Vagina (tissue), 2 donors: ENCODE data around the gene VPS33A. TPM values are rescaled to one million over a fixed set of nuclear protein-coding genes. Genes with fewer than 3 reads are reported as not detected.

Experiments used
- DNase-seq, 2 donors: peaks; one replicate each; pipeline ENCODE4 v3.0.0-alpha.2; 2017; ENCODE audit errors: extremely low spot score in 2 of 2
- H3K27ac ChIP-seq: fragments of 200-600 bp; sonication (generic); one replicate; pipeline ENCODE4 v1.5.1; 2019
- H3K27me3 ChIP-seq: fragments of 200-600 bp; sonication (generic); one replicate; pipeline ENCODE4 v1.5.1; 2019
- H3K36me3 ChIP-seq, 2 donors: fragments of 200-600 bp; sonication (generic); one replicate each; pipeline ENCODE4 v1.5.1; 2017 to 2019
- H3K4me1 ChIP-seq: fragments of 200-600 bp; sonication (generic); one replicate; pipeline ENCODE4 v1.5.1; 2019
- H3K4me3 ChIP-seq, 2 donors: fragments of 200-600 bp; sonication (generic); 1 replicate in 1 of 2; 2 replicates in 1 of 2; pipeline ENCODE4 v1.5.1; 2016 to 2019
- H3K9me3 ChIP-seq: fragments of 200-600 bp; sonication (generic); one replicate; pipeline ENCODE4 v1.5.1; 2019
- CTCF ChIP-seq, 3 experiments: fragments of 450-650 bp in 2 of 3; fragments of 200-600 bp in 1 of 3; sonication (generic) in 1 of 3; IDR thresholded peaks; one replicate each; pipeline ENCODE4 v1.5.1; 2017 to 2019; ENCODE audit warnings: antibody characterized with exemption in 3 of 3, mild to moderate bottlenecking in 2 of 3, moderate library complexity in 2 of 3
- POLR2A ChIP-seq, 2 donors: fragments of 450-650 bp; IDR thresholded peaks; one replicate each; pipeline ENCODE4 v1.6.1; 2017; ENCODE audit warnings: antibody characterized with exemption in 2 of 2, mild to moderate bottlenecking in 2 of 2, moderate library complexity in 2 of 2
- POLR2AphosphoS5 ChIP-seq, 2 donors: sonication (generic); formaldehyde crosslinking; IDR thresholded peaks; one replicate each; pipeline ENCODE4 v1.9.0; 2017; ENCODE audit warnings: antibody characterized with exemption in 2 of 2, mild to moderate bottlenecking in 2 of 2, low read depth in 1 of 2; ENCODE audit not compliant: insufficient read depth in 1 of 2
- intact Hi-C: fragments of 100-400 bp; cut with DNase I; formaldehyde crosslinking; loops from one replicate; pipeline ENCODE4 v1.15.1; 2023
- total RNA-seq: library from RNA; depleted of rRNA; stranded (reverse); fragments of >200 nt; gene quantifications from one replicate; pipeline ENCODE4 v1.2.3, GENCODE V29; 2016

Gene VPS33A
- total RNA-seq, 1 donor from 2014 or later: 11.0 TPM

DNA sequence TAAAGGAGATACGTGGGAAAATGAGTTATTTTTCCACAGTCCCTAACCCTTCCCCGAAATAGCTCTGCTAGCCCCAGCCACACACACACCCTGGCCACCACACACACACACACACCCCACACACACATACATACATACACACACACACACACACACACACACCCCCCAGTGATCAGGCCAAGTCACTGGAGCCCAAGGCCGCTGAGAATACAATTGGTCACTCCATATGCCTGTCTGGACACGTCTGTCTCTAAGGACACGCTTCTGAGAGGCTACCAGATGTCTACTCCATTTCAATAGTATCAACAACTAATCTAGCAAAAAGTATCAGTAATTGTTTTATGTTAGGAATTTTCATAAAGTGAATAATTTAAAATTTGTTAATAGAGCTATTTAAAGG, 27.4 kb downstream of the VPS33A start:
- H3K4me1 ChIP-seq: no peaks in the 10 kb centered on the region
- no peak overlapping the region for H3K27ac ChIP-seq
- no peak for DNase-seq
- H3K36me3 ChIP-seq: peaks cover 3 to 44% of the 10 kb centered on the region in 2 donors
- H3K27me3 ChIP-seq: no peaks in the 10 kb centered on the region
- TF ChIP-seq POLR2A (IDR thresholded peaks at IDR 0.05) (no peak), CTCF (IDR thresholded peaks at IDR 0.05) (no peak), POLR2AphosphoS5 (IDR thresholded peaks at IDR 0.05; ENCODE audit: insufficient read depth in 1 of 2, low read depth in 1 of 2) (no peak)
- intact Hi-C loops: no loop called here
- H3K4me3 ChIP-seq: no peak overlapping the region
- H3K9me3 ChIP-seq: no peaks in the 10 kb centered on the region

DNA sequence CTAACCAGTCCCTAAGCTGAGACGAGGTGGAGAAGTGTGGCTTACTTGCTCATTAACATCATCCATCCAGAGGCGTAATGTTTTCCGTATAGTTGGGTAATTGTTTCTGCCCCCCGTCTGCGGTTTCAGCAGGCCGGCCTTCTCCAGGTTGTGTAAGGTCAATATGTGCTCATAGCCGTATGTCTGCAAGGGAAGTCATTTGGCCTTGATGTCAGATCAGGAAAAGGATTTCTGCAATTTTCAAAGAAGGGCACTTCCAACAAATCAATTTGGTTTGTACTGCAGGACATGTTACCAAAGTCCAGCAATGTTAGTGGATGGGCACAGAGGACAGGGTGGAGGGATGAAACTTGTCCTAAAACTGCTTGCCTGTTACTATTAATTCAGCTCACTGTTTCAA, 30.6 kb downstream of the VPS33A start:
- DNase-seq: no peak
- H3K36me3 ChIP-seq: peaks cover 3 to 55% of the 10 kb centered on the region in 2 donors
- TF ChIP-seq POLR2A (IDR thresholded peaks at IDR 0.05) (no peak), POLR2AphosphoS5 (IDR thresholded peaks at IDR 0.05; ENCODE audit: insufficient read depth in 1 of 2, low read depth in 1 of 2) (no peak), CTCF (IDR thresholded peaks at IDR 0.05) (no peak)

DNA sequence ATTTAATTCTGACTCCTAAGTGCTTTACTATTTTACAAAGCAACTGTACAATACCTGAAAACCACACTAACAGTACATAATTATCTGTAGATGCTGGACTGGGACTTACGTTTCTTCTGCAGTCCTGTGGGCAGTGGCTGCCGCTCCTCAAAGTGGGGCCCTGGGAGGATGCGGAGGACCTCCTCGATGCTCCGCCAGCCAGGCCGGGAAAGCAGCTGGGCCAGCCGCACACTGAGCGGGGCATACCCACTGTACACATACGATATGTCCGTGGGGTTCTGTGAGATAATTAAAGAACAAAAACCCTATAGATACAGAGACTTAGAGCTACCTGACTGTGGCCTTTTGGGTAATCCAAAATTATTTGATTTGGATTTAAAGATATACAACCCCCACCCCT, 33.6 kb downstream of the VPS33A start:
- intact Hi-C loops: no loop called here
- Histone ChIP-seq H3K4me3 (no peak overlapping the region), H3K9me3 (no peaks in the 10 kb centered on the region), H3K27me3 (no peaks in the 10 kb centered on the region), H3K36me3 (peaks cover 3 to 55% of the 10 kb centered on the region in 2 donors), H3K4me1 (no peaks in the 10 kb centered on the region), H3K27ac (no peak overlapping the region)
- TF ChIP-seq POLR2A (IDR thresholded peaks at IDR 0.05): no peak
- TF ChIP-seq POLR2AphosphoS5 (IDR thresholded peaks at IDR 0.05; ENCODE audit: insufficient read depth in 1 of 2, low read depth in 1 of 2): no peak
- no peak for TF ChIP-seq CTCF (IDR thresholded peaks at IDR 0.05)
- no peak for DNase-seq

More for the DNA sequence above, 30.6 kb downstream of the VPS33A start:
- no peak overlapping the region for H3K4me3 ChIP-seq
- no peak overlapping the region for H3K27ac ChIP-seq
- intact Hi-C loops: no loop called here
- no peaks in the 10 kb centered on the region for H3K9me3 ChIP-seq
- no peaks in the 10 kb centered on the region for H3K4me1 ChIP-seq
- no peaks in the 10 kb centered on the region for H3K27me3 ChIP-seq

DNA sequence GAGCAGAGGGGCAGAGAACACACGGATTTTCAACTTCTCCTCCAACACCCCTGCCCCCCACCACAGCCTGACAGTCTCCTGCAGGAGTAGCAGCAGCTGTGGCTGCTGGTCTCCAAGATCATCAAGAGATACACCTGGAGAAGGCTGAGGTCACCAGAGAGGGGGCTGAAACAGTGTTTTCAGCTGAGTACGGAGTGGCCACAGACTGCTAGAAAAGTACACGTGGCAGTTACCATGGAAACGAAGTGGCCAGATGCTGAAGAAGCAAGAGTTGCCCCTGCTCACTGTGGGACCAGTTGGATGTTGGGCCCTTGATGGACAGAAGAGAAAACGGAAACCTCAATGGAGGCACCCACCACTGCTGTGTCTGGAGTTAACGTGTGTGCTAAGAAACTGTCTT, 35.5 kb downstream of the VPS33A start:
- TF ChIP-seq POLR2A (IDR thresholded peaks at IDR 0.05): no peak
- TF ChIP-seq CTCF (IDR thresholded peaks at IDR 0.05): no peak
- TF ChIP-seq POLR2AphosphoS5 (IDR thresholded peaks at IDR 0.05; ENCODE audit: insufficient read depth in 1 of 2, low read depth in 1 of 2): no peak
- H3K4me1 ChIP-seq: peaks cover 9% of the 10 kb centered on the region
- peaks cover 3 to 42% of the 10 kb centered on the region in 2 donors for H3K36me3 ChIP-seq
- no peak overlapping the region for H3K27ac ChIP-seq
- no peak for DNase-seq
- H3K4me3 ChIP-seq: no peak overlapping the region
- H3K27me3 ChIP-seq: no peaks in the 10 kb centered on the region
- intact Hi-C loops: no loop called here
- no peaks in the 10 kb centered on the region for H3K9me3 ChIP-seq

DNA sequence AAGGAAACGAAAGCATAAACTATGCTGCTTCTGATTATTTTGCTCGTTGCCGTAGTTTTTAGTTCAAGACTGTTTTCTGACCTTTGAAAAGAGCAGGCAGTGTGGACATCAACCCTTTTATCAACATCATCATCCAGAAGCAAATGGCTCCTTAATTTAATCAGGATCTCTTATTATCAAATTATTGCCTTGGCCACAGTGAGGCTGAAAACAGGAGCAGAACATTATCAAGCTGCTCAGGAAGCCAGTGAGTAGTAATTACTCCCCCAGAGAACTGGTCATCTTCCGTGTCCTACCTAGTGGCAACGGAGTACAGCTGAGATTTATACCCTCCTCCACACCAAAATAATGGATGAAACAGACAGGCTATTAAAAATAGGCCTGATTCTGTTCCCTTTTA, 38.2 kb downstream of the VPS33A start:
- DNase-seq: no peak
- intact Hi-C loops: no loop called here
- H3K36me3 ChIP-seq: peaks cover 0 to 28% of the 10 kb centered on the region in 2 donors
- no peak overlapping the region for H3K4me3 ChIP-seq
- H3K27me3 ChIP-seq: no peaks in the 10 kb centered on the region
- no peak overlapping the region for H3K27ac ChIP-seq
- TF ChIP-seq POLR2AphosphoS5 (IDR thresholded peaks at IDR 0.05; ENCODE audit: insufficient read depth in 1 of 2, low read depth in 1 of 2): no peak
- no peak for TF ChIP-seq CTCF (IDR thresholded peaks at IDR 0.05)
- TF ChIP-seq POLR2A (IDR thresholded peaks at IDR 0.05): no peak
- peaks cover 30% of the 10 kb centered on the region for H3K4me1 ChIP-seq
- H3K9me3 ChIP-seq: no peaks in the 10 kb centered on the region
